Germinal center (tissue), 1 donor: ENCODE measurements around the gene NPAS2.

Experiments used
- DNase-seq: peaks from one replicate; pipeline ENCODE4 v3.0.0; 2012; ENCODE audit warnings: mixed read lengths, low spot score

The NPAS2 gene

GRCh38 chr2:100821911-100822265 lies 1.9 kb downstream of the NPAS2 start:
- no peak for DNase-seq

- DNase-seq = no peak
Observed at GRCh38 chr2:100822587-100823248, 2.8 kb downstream of the NPAS2 start.

- no peak for DNase-seq
Observed at GRCh38 chr2:100823665-100824438, 3.9 kb downstream of the NPAS2 start.

- DNase-seq = no peak
Observed at GRCh38 chr2:100824842-100825241, 4.9 kb downstream of the NPAS2 start.

GRCh38 chr2:100826494-100826893 lies 6.6 kb downstream of the NPAS2 start:
- no peak for DNase-seq

GRCh38 chr2:100831158-100831750 lies 11.3 kb downstream of the NPAS2 start:
- no peak for DNase-seq

GRCh38 chr2:100831831-100832230 lies 11.9 kb downstream of the NPAS2 start:
- no peak for DNase-seq

- no peak for DNase-seq
Observed at GRCh38 chr2:100832885-100833284, 12.9 kb downstream of the NPAS2 start.

GRCh38 chr2:100833331-100833730 lies 13.4 kb downstream of the NPAS2 start:
- DNase-seq = no peak

GRCh38 chr2:100834221-100834620 lies 14.3 kb downstream of the NPAS2 start:
- DNase-seq = no peak

GRCh38 chr2:100835006-100835659 lies 15.2 kb downstream of the NPAS2 start:
- no peak for DNase-seq

GRCh38 chr2:100840519-100840918 lies 20.6 kb downstream of the NPAS2 start:
- no peak for DNase-seq

GRCh38 chr2:100842241-100842922 lies 22.4 kb downstream of the NPAS2 start:
- DNase-seq = no peak

GRCh38 chr2:100844514-100844913 lies 24.6 kb downstream of the NPAS2 start:
- DNase-seq = no peak

- DNase-seq = no peak
Observed at GRCh38 chr2:100845141-100845991, 25.4 kb downstream of the NPAS2 start.

- DNase-seq = no peak
Observed at GRCh38 chr2:100846716-100847115, 26.8 kb downstream of the NPAS2 start.

GRCh38 chr2:100852447-100852846 lies 32.5 kb downstream of the NPAS2 start:
- no peak for DNase-seq

GRCh38 chr2:100852999-100853908 lies 33.3 kb downstream of the NPAS2 start:
- DNase-seq = no peak

GRCh38 chr2:100853909-100854810 lies 34.2 kb downstream of the NPAS2 start:
- no peak for DNase-seq
